VCaP (cell line): ENCODE data around the gene PTPN4.

Source experiments
- H3K27ac ChIP-seq: fragments of 450-650 bp; 2 replicates; pipeline ENCODE4 v1.5.1; 2017
- TF ChIP-seq, protein P1 (sequence below): fragments of 450-650 bp; conservative IDR thresholded peaks from 2 replicates; pipeline ENCODE4 v1.5.1; 2017; ENCODE audit warnings: mild to moderate bottlenecking, moderate library complexity

Gene PTPN4

GRCh38 chr2:119943058-119943457 is 183.3 kb downstream of the PTPN4 start:
- no peak overlapping the region for H3K27ac ChIP-seq
- TF ChIP-seq, protein P1, sequence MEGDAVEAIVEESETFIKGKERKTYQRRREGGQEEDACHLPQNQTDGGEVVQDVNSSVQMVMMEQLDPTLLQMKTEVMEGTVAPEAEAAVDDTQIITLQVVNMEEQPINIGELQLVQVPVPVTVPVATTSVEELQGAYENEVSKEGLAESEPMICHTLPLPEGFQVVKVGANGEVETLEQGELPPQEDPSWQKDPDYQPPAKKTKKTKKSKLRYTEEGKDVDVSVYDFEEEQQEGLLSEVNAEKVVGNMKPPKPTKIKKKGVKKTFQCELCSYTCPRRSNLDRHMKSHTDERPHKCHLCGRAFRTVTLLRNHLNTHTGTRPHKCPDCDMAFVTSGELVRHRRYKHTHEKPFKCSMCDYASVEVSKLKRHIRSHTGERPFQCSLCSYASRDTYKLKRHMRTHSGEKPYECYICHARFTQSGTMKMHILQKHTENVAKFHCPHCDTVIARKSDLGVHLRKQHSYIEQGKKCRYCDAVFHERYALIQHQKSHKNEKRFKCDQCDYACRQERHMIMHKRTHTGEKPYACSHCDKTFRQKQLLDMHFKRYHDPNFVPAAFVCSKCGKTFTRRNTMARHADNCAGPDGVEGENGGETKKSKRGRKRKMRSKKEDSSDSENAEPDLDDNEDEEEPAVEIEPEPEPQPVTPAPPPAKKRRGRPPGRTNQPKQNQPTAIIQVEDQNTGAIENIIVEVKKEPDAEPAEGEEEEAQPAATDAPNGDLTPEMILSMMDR, result no peak

DNA sequence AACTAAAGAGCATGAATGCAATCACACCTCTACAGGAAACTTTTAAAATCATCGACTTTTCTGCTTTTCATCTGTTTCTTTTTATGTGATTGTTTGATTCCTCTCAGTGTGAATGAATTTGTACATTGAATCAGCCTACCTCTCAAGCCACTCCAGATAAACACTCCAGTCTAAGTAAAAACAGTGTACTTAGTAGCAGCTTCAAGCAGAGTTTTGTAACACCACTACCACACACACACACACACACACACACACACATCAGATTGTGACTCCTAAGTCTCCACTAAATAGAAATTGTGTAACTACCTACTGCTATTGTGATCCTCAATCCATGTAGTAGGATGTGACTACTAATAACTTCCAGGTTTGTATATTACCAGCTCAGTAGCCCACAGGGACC is 187.8 kb downstream of the PTPN4 start:
- TF ChIP-seq, protein P1, result no peak
- H3K27ac ChIP-seq, result no peak overlapping the region

DNA sequence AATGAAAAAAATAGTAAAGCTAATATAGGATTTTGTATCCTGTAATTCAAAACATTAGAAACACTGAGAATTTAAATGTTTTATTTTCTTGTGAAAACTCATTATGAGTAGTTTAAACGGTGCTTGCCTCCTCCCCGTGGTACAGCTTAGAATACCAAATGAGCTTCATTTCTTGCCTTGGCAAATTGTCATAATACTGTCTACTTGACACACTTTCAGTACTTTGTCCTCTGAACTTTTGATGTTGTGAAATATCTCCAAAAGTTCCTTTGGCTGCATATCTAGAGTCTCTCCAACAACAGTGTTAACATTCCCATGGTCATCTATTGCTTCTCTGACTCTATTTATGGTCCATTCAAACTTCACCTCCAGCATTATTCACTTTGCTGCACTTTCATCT is 191.2 kb downstream of the PTPN4 start:
- no peak overlapping the region for H3K27ac ChIP-seq
- TF ChIP-seq, protein P1, result no peak

DNA sequence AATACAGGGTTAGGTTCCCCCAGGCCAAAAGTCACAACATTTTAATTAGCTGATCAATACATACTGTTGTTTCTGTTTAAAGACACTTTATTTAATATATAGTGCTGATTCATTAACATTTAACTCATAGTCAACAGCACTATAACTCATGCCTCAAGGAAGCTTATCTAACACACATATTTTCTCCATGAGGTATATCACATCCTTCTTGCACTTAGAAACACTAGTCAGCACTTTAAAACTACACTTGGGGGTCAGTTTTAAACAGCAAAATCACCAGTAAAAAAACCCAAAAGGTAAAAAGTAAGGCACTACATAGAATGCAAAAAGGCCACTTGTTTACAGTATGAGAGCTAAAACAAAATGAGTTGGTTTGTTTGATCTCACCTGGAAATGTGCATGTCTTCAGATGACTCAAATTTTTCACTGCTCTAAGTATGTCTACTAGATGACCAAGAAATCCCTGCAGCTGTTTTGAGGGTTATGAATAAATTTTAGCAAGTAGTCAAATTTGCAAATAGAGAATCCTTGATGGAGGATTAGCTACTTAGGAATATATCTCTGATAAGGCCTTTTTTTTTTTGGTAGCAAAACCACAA is 199.0 kb downstream of the PTPN4 start:
- H3K27ac ChIP-seq, result no peak overlapping the region
- TF ChIP-seq, protein P1, result no peak

DNA sequence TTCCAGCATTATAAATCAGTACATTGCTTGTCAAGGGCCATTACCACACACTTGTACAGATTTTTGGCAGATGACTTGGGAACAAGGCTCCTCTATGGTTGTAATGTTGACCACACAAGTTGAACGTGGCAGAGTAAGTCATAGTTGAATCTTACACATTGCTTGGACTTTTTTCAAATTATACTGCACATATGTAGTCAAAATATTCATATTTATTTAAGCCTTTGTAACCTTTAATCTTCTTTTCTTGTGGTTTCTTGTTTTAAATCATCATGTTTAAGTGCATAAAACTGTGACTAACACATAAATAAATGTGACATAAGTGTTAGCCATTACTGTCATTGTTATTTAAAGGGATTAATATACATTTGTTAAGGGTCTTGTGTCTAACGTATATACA is 201.1 kb downstream of the PTPN4 start:
- TF ChIP-seq, protein P1, result no peak
- no peak overlapping the region for H3K27ac ChIP-seq

DNA sequence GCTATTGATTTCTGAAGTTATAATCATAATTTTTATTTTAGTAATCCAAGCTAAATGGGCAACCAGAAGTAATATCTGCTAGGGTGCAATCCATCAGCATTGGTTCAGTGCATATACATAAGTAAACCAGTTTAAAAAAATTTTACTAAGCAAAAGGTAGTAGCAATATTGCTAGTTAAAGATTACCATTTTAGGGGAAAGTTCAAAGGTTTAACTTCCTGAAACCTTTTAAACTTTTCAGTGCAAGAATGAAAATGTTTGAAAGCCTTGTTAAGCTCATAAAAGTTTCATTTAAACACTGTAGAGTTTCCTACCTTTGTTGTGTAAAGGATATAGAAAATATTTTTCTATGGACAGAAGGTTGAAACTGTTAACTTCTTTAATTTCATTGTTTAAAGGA is 222.2 kb downstream of the PTPN4 start:
- H3K27ac ChIP-seq, result no peak overlapping the region
- TF ChIP-seq, protein P1, result no peak

- no peak overlapping the region for H3K27ac ChIP-seq
- TF ChIP-seq, protein P1, result no peak
These were observed 222.8 kb downstream of the PTPN4 start for GRCh38 chr2:119982506-119982905.
